H9 (cell line): Measurements from ENCODE around the gene KRTAP4-9. TPM values are rescaled to one million over a fixed set of nuclear protein-coding genes. Genes with fewer than 3 reads are reported as not detected.
A peak's percentile ranks its signal among the peaks of the same experiment; 100 is the strongest.

Experiments used
- DNase-seq: peaks from one replicate; pipeline ENCODE4 v3.0.0-alpha.2; 2017
- H2AFZ ChIP-seq: one replicate; pipeline ENCODE4 v1.6.1; 2013; ENCODE audit warnings: mild to moderate bottlenecking, low read length, control low read depth, moderate library complexity
- H2AK5ac ChIP-seq: 2 replicates; pipeline ENCODE4 v1.6.1; 2013; ENCODE audit warnings: low read length, control low read depth, mixed read lengths; ENCODE audit not compliant: insufficient read length
- H2BK120ac ChIP-seq: one replicate; pipeline ENCODE4 v1.6.1; 2013; ENCODE audit warnings: low read depth, mild to moderate bottlenecking, low read length, control low read depth, inconsistent platforms; ENCODE audit not compliant: poor library complexity, severe bottlenecking
- H2BK12ac ChIP-seq: 2 replicates; pipeline ENCODE4 v1.6.1; 2013; ENCODE audit warnings: low read length, control low read depth, mixed read lengths, low read depth; ENCODE audit not compliant: insufficient read length
- H2BK15ac ChIP-seq: 2 replicates; pipeline ENCODE4 v1.6.1; 2013; ENCODE audit warnings: low read depth, low read length, control low read depth
- H2BK20ac ChIP-seq: one replicate; pipeline ENCODE4 v1.6.1; 2013; ENCODE audit warnings: low read depth, mild to moderate bottlenecking, low read length, control low read depth, inconsistent platforms; ENCODE audit not compliant: poor library complexity, severe bottlenecking
- H2BK5ac ChIP-seq: 2 replicates; pipeline ENCODE4 v1.6.1; 2013; ENCODE audit warnings: low read length, control low read depth, mixed read lengths; ENCODE audit not compliant: insufficient read length
- H3K14ac ChIP-seq: 2 replicates; pipeline ENCODE4 v1.6.1; 2013; ENCODE audit warnings: low read length, control low read depth; ENCODE audit not compliant: insufficient read depth
- H3K18ac ChIP-seq: 2 replicates; pipeline ENCODE4 v1.6.1; 2013; ENCODE audit warnings: low read depth, mild to moderate bottlenecking, mixed read lengths, low read length, control low read depth; ENCODE audit not compliant: insufficient read length
- H3K23ac ChIP-seq: 2 replicates; pipeline ENCODE4 v1.6.1; 2013; ENCODE audit warnings: low read length, control low read depth, mixed read lengths, low read depth; ENCODE audit not compliant: insufficient read length
- H3K23me2 ChIP-seq: 2 replicates; pipeline ENCODE4 v1.6.1; 2013; ENCODE audit warnings: low read depth, mild to moderate bottlenecking, mixed read lengths, low read length, control low read depth; ENCODE audit not compliant: insufficient read length, poor library complexity, severe bottlenecking
- H3K27ac ChIP-seq: 2 replicates; pipeline ENCODE4 v1.5.1; 2013; ENCODE audit warnings: low read length, control low read depth, mixed read lengths, low read depth; ENCODE audit not compliant: insufficient read length
- H3K27me3 ChIP-seq: 2 replicates; pipeline ENCODE4 v1.6.1; 2013; ENCODE audit warnings: low read length, control low read depth, inconsistent platforms; ENCODE audit not compliant: insufficient read depth
- H3K4ac ChIP-seq: 2 replicates; pipeline ENCODE4 v1.6.1; 2013; ENCODE audit warnings: low read depth, mild to moderate bottlenecking, control low read depth, inconsistent platforms, low read length, moderate library complexity
- H3K4me1 ChIP-seq: 2 replicates; pipeline ENCODE4 v1.6.1; 2013; ENCODE audit warnings: low read length, control low read depth, inconsistent platforms; ENCODE audit not compliant: insufficient read depth
- H3K4me2 ChIP-seq: 2 replicates; pipeline ENCODE4 v1.6.1; 2013; ENCODE audit warnings: low read length, control low read depth, mixed read lengths; ENCODE audit not compliant: insufficient read length, insufficient read depth
- H3K56ac ChIP-seq: 2 replicates; pipeline ENCODE4 v1.6.1; 2013; ENCODE audit warnings: low read depth, mild to moderate bottlenecking, mixed read lengths, low read length, control low read depth; ENCODE audit not compliant: insufficient read length
- H3K79me1 ChIP-seq: 2 replicates; pipeline ENCODE4 v1.6.1; 2013; ENCODE audit warnings: low read depth, mild to moderate bottlenecking, moderate library complexity, low read length, control low read depth, inconsistent platforms; ENCODE audit not compliant: insufficient read depth, poor library complexity, severe bottlenecking
- H3K79me2 ChIP-seq: 2 replicates; pipeline ENCODE4 v1.6.1; 2013; ENCODE audit warnings: low read length, control low read depth, inconsistent platforms; ENCODE audit not compliant: insufficient read depth
- H3K9ac ChIP-seq: 2 replicates; pipeline ENCODE4 v1.6.1; 2013; ENCODE audit warnings: low read length, control low read depth, mixed read lengths; ENCODE audit not compliant: insufficient read length; ENCODE audit errors: extremely low read depth
- H3K9me3 ChIP-seq: one replicate; pipeline ENCODE4 v1.6.1; 2013; ENCODE audit warnings: low read depth, low read length, inconsistent platforms; ENCODE audit not compliant: control insufficient read depth
- H3T11ph ChIP-seq: one replicate; pipeline ENCODE4 v1.6.1; 2013; ENCODE audit warnings: mild to moderate bottlenecking, low read length, control low read depth, inconsistent platforms
- H4K20me1 ChIP-seq: one replicate; pipeline ENCODE4 v1.6.1; 2013; ENCODE audit not compliant: control insufficient read depth, insufficient read length, insufficient read depth
- H4K5ac ChIP-seq: 2 replicates; pipeline ENCODE4 v1.6.1; 2013; ENCODE audit warnings: low read depth, mild to moderate bottlenecking, mixed read lengths, low read length, control low read depth; ENCODE audit not compliant: insufficient read length
- H4K8ac ChIP-seq: replicated peaks from 2 replicates; pipeline ENCODE4 v1.6.1; 2013; ENCODE audit warnings: low read length, control low read depth, mixed read lengths, low read depth; ENCODE audit not compliant: insufficient read length
- H4K91ac ChIP-seq: 2 replicates; pipeline ENCODE4 v1.6.1; 2013; ENCODE audit warnings: low read depth, mild to moderate bottlenecking, moderate library complexity, mixed read lengths, low read length, control low read depth; ENCODE audit not compliant: insufficient read length
- H3K27ac Mint-ChIP-seq, 3 experiments: 2 replicates in 2 of 3; 3 replicates in 1 of 3; pipeline ENCODE4 v1.8.0; 2020 to 2021; ENCODE audit warnings: mixed read lengths in 3 of 3, mild to moderate bottlenecking in 1 of 3, moderate library complexity in 1 of 3
- H3K27me3 Mint-ChIP-seq: 2 replicates; pipeline ENCODE4 v1.8.0; 2021; ENCODE audit warnings: low read depth, mild to moderate bottlenecking, moderate library complexity, mixed read lengths
- H3K36me3 Mint-ChIP-seq, 3 experiments: 2 replicates in 2 of 3; 3 replicates in 1 of 3; pipeline ENCODE4 v1.8.0; 2020 to 2021; ENCODE audit warnings: low read depth in 3 of 3, mixed read lengths in 3 of 3; ENCODE audit not compliant: insufficient read depth in 1 of 3
- H3K4me1 Mint-ChIP-seq, 2 experiments: 2 replicates each; pipeline ENCODE4 v1.8.0; 2020; ENCODE audit warnings: mixed read lengths in 2 of 2
- H3K4me3 Mint-ChIP-seq, 2 experiments: 2 replicates in 1 of 2; 3 replicates in 1 of 2; pipeline ENCODE4 v1.8.0; 2020 to 2021; ENCODE audit warnings: mild to moderate bottlenecking in 2 of 2, mixed read lengths in 2 of 2, moderate library complexity in 1 of 2
- H3K9me3 Mint-ChIP-seq, 2 experiments: 2 replicates in 1 of 2; 3 replicates in 1 of 2; pipeline ENCODE4 v1.8.0; 2020; ENCODE audit warnings: mild to moderate bottlenecking in 2 of 2, mixed read lengths in 2 of 2, moderate library complexity in 1 of 2
- CTCF ChIP-seq: fragments of 200-600 bp; sonication (generic); conservative IDR thresholded peaks from 3 replicates; pipeline ENCODE4 v1.8.0; 2021; ENCODE audit warnings: antibody characterized with exemption, mild to moderate bottlenecking
- WGBS: extraction: QIAGEN DNeasy Blood & Tissue Kit; methylation state at CpG from one replicate; pipeline ENCODE4 v1.1.7; 2013; ENCODE audit warnings: missing lambda C conversion rate, low lambda C conversion rate, mixed read lengths; ENCODE audit not compliant: insufficient read length; ENCODE audit errors: extremely low coverage; 5-methylcytosine and 5-hydroxymethylcytosine counted together
- total RNA-seq: library from RNA; stranded (reverse); gene quantifications from 2 replicates; pipeline ENCODE4 v1.2.1, GENCODE V29; 2021

KRTAP4-9 gene
- total RNA-seq, 1 experiment from 2014 or later = not detected

- Histone ChIP-seq H3T11ph (no peak within 1 kb of the TSS), H3K23ac (no peak within 1 kb of the TSS), H3K79me1 (no peaks in the 10 kb centered on the region), H3K9me3 (no peaks in the 10 kb centered on the region), H3K9ac (no peak within 1 kb of the TSS), H3K27ac (no peak within 1 kb of the TSS), H3K79me2 (no peaks in the 10 kb centered on the region), H4K8ac (no peak within 1 kb of the TSS), H2BK12ac (no peak within 1 kb of the TSS), H2BK120ac (no peak within 1 kb of the TSS), H3K18ac (no peak within 1 kb of the TSS), H3K4me2 (no peak within 1 kb of the TSS), H4K20me1 (no peaks in the 10 kb centered on the region), H2BK5ac (no peak within 1 kb of the TSS), H2AK5ac (no peak within 1 kb of the TSS), H3K56ac (no peak within 1 kb of the TSS), H4K5ac (no peak within 1 kb of the TSS), H3K23me2 (no peaks in the 10 kb centered on the region), H2AFZ (no peak within 1 kb of the TSS), H2BK15ac (no peak within 1 kb of the TSS), H3K27me3 (no peaks in the 10 kb centered on the region), H4K91ac (no peak within 1 kb of the TSS), H3K4me1 (no peaks in the 10 kb centered on the region), H3K4ac (no peak within 1 kb of the TSS), H3K14ac (no peak within 1 kb of the TSS), H2BK20ac (peak within 1 kb of the TSS; percentile 26)
- H3K4me3 Mint-ChIP-seq = no peak within 1 kb of the TSS
- DNase-seq = no peak
- no peak for TF ChIP-seq CTCF
- no peaks in the 10 kb centered on the region for H3K27me3 Mint-ChIP-seq
- H3K4me1 Mint-ChIP-seq = peaks cover 4 to 7% of the 10 kb centered on the region in 2 experiments
- no CpG with 5 or more reads among the region's 6 CpGs for WGBS
- H3K27ac Mint-ChIP-seq = peak within 1 kb of the TSS in 1 of 3 experiments; percentile 71; a peak in 3 of 7 replicates
- no peaks in the 10 kb centered on the region; a peak in 1 of 7 replicates for H3K36me3 Mint-ChIP-seq
- no peaks in the 10 kb centered on the region; a peak in 1 of 5 replicates for H3K9me3 Mint-ChIP-seq
Observed at GRCh38 chr17:41060052-41060604, 45.1 kb upstream of the KRTAP4-9 start, which contains the start of gene KRTAP2-3. Gene KRTAP2-3 (minus strand): TSS chr17:41060114. CDS start chr17:41060050, 64 bp downstream.
